ENCODE data around the gene PCSK7.

DNA sequence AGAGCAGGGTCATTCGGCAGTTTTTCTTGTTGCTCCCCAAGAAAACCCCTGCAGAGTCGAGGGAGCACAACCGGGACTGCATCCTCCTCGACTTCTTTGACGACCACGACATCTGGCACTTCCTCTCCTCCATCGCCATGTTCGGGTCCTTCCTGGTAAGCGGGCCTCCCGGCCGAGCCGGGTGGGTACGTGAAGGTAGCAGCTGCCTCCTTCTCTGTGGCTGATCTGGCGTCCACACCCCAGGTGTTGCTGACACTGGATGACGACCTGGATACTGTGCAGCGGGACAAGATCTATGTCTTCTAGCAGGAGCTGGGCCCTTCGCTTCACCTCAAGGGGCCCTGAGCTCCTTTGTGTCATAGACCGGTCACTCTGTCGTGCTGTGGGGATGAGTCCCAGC lies 36.1 kb downstream of the PCSK7 start:
- TF ChIP-seq, protein P1, sequence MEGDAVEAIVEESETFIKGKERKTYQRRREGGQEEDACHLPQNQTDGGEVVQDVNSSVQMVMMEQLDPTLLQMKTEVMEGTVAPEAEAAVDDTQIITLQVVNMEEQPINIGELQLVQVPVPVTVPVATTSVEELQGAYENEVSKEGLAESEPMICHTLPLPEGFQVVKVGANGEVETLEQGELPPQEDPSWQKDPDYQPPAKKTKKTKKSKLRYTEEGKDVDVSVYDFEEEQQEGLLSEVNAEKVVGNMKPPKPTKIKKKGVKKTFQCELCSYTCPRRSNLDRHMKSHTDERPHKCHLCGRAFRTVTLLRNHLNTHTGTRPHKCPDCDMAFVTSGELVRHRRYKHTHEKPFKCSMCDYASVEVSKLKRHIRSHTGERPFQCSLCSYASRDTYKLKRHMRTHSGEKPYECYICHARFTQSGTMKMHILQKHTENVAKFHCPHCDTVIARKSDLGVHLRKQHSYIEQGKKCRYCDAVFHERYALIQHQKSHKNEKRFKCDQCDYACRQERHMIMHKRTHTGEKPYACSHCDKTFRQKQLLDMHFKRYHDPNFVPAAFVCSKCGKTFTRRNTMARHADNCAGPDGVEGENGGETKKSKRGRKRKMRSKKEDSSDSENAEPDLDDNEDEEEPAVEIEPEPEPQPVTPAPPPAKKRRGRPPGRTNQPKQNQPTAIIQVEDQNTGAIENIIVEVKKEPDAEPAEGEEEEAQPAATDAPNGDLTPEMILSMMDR (IDR thresholded peaks at IDR 0.05) = no peak
- TF ChIP-seq EZH2 (IDR thresholded peaks at IDR 0.05) (no peak), EZH2phosphoT487 (IDR thresholded peaks at IDR 0.05) (no peak)

Data from neural progenitor cell (in vitro differentiated cells).